ENCODE data around the gene CUL3. TPM values are rescaled to one million over a fixed set of nuclear protein-coding genes. Genes with fewer than 3 reads are reported as not detected.
A peak's percentile ranks its signal among the peaks of the same experiment; 100 is the strongest.

CUL3 gene
- total RNA-seq, 1 experiment from 2014 or later, result 114 TPM

DNA sequence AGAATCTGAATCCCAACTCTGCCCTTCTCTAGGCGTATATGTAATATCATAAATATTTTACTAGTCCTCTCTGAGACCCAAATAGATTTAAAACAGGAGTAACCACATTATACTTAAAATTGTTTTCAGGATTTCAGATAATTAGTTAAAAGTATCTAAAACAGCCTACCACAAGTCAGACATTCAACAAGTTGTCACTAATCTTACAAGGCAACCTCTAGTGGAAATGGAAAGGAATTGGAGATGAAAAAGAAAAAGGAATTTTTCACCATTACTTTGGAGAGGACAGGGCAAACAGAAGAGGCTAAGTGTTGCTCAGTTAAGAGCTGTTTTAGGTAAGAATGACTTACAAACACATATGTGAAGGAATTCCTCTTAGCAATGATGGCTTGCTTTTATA lies 11.4 kb downstream of the CUL3 start:
- H3K27me3 Mint-ChIP-seq (ENCODE audit: low read depth), result no peaks in the 10 kb centered on the region
- peaks cover 11% of the 10 kb centered on the region; the same call in 1 of the 2 replicates for H3K4me1 ChIP-seq (ENCODE audit: insufficient read depth, low read length)

More for the DNA sequence above, 11.4 kb downstream of the CUL3 start:
- Histone ChIP-seq H3K4me2 (ENCODE audit: insufficient read depth, insufficient read length, low read length) (no peak overlapping the region), H2BK120ac (ENCODE audit: low read depth, low read length, poor library complexity, severe bottlenecking) (no peak overlapping the region), H4K8ac (replicated peaks; ENCODE audit: insufficient read length, low read depth, low read length) (no peak overlapping the region), H2AFZ (ENCODE audit: low read length) (no peak overlapping the region), H3K18ac (ENCODE audit: insufficient read length, low read depth, low read length) (no peak overlapping the region), H2BK20ac (ENCODE audit: low read depth, low read length, poor library complexity, severe bottlenecking) (no peak overlapping the region), H3K4ac (ENCODE audit: low read depth, low read length) (no peak overlapping the region), H3K56ac (ENCODE audit: insufficient read length, low read depth, low read length) (no peak overlapping the region), H4K91ac (ENCODE audit: insufficient read length, low read depth, low read length) (no peak overlapping the region), H3K27me3 (ENCODE audit: insufficient read depth, low read length) (no peaks in the 10 kb centered on the region), H2BK12ac (ENCODE audit: insufficient read length, low read depth, low read length) (no peak overlapping the region), H3K79me1 (ENCODE audit: insufficient read depth, low read depth, low read length, poor library complexity, severe bottlenecking) (no peaks in the 10 kb centered on the region), H2BK15ac (ENCODE audit: low read depth, low read length) (no peak overlapping the region), H3K9ac (ENCODE audit: extremely low read depth, insufficient read length, low read length) (no peak overlapping the region), H4K20me1 (ENCODE audit: control insufficient read depth, insufficient read depth, insufficient read length) (no peaks in the 10 kb centered on the region), H3K9me3 (ENCODE audit: control insufficient read depth, low read depth, low read length) (no peaks in the 10 kb centered on the region), H3K14ac (ENCODE audit: insufficient read depth, low read length) (no peak overlapping the region), H3K27ac (ENCODE audit: insufficient read length, low read depth, low read length) (no peak overlapping the region), H3K79me2 (ENCODE audit: insufficient read depth, low read length) (peaks cover 33% of the 10 kb centered on the region; the same call in 1 of the 2 replicates), H3K23ac (ENCODE audit: insufficient read length, low read depth, low read length) (no peak overlapping the region), H3T11ph (ENCODE audit: low read length) (no peak overlapping the region), H2AK5ac (ENCODE audit: insufficient read length, low read length) (no peak overlapping the region), H2BK5ac (ENCODE audit: insufficient read length, low read length) (no peak overlapping the region), H3K23me2 (ENCODE audit: insufficient read length, low read depth, low read length, poor library complexity, severe bottlenecking) (no peaks in the 10 kb centered on the region), H4K5ac (ENCODE audit: insufficient read length, low read depth, low read length) (no peak overlapping the region)
- Mint-ChIP-seq H3K9me3 (no peaks in the 10 kb centered on the region), H3K4me1 (peaks cover 73% of the 10 kb centered on the region in 2 experiments), H3K36me3 (ENCODE audit: insufficient read depth in 1 of 3, low read depth in 3 of 3) (no peaks in the 10 kb centered on the region), H3K4me3 (no peak overlapping the region), H3K27ac (0 out of 7 replicates have a peak overlapping the region, but pooled peaks of 1 of the 3 experiments have one; percentile 36)
- TF ChIP-seq, protein P1, sequence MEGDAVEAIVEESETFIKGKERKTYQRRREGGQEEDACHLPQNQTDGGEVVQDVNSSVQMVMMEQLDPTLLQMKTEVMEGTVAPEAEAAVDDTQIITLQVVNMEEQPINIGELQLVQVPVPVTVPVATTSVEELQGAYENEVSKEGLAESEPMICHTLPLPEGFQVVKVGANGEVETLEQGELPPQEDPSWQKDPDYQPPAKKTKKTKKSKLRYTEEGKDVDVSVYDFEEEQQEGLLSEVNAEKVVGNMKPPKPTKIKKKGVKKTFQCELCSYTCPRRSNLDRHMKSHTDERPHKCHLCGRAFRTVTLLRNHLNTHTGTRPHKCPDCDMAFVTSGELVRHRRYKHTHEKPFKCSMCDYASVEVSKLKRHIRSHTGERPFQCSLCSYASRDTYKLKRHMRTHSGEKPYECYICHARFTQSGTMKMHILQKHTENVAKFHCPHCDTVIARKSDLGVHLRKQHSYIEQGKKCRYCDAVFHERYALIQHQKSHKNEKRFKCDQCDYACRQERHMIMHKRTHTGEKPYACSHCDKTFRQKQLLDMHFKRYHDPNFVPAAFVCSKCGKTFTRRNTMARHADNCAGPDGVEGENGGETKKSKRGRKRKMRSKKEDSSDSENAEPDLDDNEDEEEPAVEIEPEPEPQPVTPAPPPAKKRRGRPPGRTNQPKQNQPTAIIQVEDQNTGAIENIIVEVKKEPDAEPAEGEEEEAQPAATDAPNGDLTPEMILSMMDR (conservative IDR thresholded peaks at IDR 0.05), result no peak
- no CpG with 5 or more reads among the region's 1 CpG for WGBS (ENCODE audit: extremely low coverage, insufficient read length, low lambda C conversion rate)
- no peak for DNase-seq

All from H9 (cell line).